SK-N-MC (cell line): Measurements from ENCODE around the gene ANXA2R.

ENCODE experiments used
- EZH2 ChIP-seq: fragments of 200-600 bp; sonication (generic); IDR thresholded peaks from one replicate; pipeline ENCODE4 v1.6.1; 2017; ENCODE audit warnings: antibody characterized with exemption
- POLR2AphosphoS5 ChIP-seq: IDR thresholded peaks from 2 replicates; pipeline ENCODE4 v1.6.1; 2012; ENCODE audit warnings: mild to moderate bottlenecking, low read depth, low read length, borderline replicate concordance

GRCh38 chr5:43063721-43064171 lies 23.6 kb upstream of the ANXA2R start:
- TF ChIP-seq POLR2AphosphoS5 (no peak), EZH2 (no peak)
